Measurements from ENCODE around the gene LMLN. TPM values are rescaled to one million over a fixed set of nuclear protein-coding genes. Genes with fewer than 3 reads are reported as not detected.
"Not testable (repeated sequence)": the region's sequence is repeated elsewhere in the genome, so short reads cannot be mapped to it uniquely, and the experiment has no call there.

Gene LMLN
- total and polyA plus RNA-seq, 9 donors, result 2.3 to 4.0 (median 3.0) TPM

DNA sequence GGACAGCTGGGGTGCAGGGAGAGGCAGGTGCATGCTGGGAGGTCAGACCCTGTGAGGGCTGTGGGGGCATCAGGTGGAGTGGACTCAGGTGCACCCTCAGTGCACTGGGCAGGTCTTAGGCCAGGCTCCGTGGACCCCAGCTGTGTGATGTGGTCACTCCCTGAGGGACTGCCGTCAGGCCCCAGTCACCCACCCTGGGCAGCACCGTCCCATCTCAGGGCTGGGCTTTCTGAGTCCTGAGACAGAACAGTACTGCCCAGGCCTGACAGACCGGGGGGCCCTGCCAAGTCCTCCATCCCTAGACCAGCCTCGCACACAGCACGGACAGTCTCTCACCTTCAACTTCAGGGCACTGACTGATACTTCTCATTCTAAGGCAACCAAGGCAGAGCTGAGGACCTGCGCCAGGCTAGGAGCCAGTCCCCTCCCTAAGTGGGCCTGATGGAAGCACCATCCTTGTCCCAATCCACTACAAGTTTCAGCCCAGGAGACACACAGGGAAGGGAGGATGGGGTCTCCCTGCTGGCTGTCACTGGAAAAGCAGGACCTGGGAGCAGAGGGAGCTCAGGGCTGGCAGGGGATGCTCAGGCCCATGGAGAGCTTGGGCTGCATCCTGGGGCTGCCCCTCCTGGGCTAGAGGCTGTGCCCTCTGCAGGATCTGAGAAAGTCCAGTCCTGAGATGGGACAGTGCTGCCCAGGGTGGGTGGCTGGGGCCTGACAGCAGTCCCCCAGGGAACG is 86.3 kb downstream of the LMLN start:
- Histone ChIP-seq H3K27me3 (ENCODE audit: control insufficient read depth, insufficient read depth, low read length) (no peaks in the 10 kb centered on the region), H3K36me3 (ENCODE audit: control insufficient read depth, insufficient read depth, low read length) (no peaks in the 10 kb centered on the region), H3K9me3 (replicated peaks; ENCODE audit: control insufficient read depth, low read depth, low read length) (no peaks in the 10 kb centered on the region), H3K27ac (ENCODE audit: low read length) (no peak overlapping the region), H3K4me3 (ENCODE audit: low read length) (no peak overlapping the region), H3K4me1 (ENCODE audit: control insufficient read depth, insufficient read depth, low read length) (no peaks in the 10 kb centered on the region)
- 89% methylated on average over 7 of the region's 8 CpGs for WGBS (ENCODE audit: insufficient coverage)
- no peak for DNase-seq

DNA sequence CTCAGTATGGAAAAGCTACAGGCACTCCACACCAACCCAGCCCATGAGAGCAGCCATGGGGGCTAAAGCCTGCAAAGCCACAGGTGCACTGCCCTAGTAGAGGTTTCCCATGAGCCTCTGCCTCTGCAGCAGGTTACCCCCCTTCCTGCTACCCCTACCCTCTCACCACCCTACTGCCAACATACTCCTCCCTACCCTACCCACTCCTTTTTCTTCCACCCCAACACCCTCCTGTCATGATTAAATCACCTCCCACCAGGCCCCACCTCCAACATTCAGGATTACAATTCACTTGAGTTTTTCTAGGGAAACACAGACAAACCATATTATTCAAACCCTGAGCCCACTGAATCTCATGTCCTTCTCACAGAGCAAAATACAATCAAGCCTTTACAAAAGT is 88.4 kb downstream of the LMLN start:
- Histone ChIP-seq H3K9me3 (replicated peaks; ENCODE audit: control insufficient read depth, low read depth, low read length) (no peaks in the 10 kb centered on the region), H3K4me1 (ENCODE audit: control insufficient read depth, insufficient read depth, low read length) (no peaks in the 10 kb centered on the region), H3K27me3 (ENCODE audit: control insufficient read depth, insufficient read depth, low read length) (no peaks in the 10 kb centered on the region), H3K36me3 (ENCODE audit: control insufficient read depth, insufficient read depth, low read length) (no peaks in the 10 kb centered on the region), H3K27ac (ENCODE audit: low read length) (no peak overlapping the region), H3K4me3 (ENCODE audit: low read length) (no peak overlapping the region)
- no peak for DNase-seq

DNA sequence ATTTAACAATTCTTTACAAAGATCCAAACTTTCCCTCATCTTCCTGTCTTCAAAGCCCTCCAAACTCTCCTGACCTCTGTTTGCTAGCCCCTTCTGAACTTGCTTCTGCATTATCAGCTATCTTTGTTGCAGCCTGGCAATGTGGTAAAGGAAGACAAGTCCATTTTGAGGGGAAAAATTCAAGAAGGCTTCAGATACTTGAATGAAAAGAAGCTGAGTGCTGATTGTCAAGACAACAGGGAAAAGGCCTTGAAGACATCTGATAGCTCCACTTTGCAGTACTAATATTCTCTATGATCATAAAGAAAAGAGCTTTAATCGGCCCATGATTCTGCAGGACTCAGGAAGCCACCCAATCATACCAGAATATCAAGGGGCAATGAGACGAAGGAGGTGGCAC is 91.8 kb downstream of the LMLN start:
- no peaks in the 10 kb centered on the region for H3K9me3 ChIP-seq (replicated peaks; ENCODE audit: control insufficient read depth, low read depth, low read length)
- H3K4me3 ChIP-seq (ENCODE audit: low read length), result no peak overlapping the region
- H3K36me3 ChIP-seq (ENCODE audit: control insufficient read depth, insufficient read depth, low read length), result no peaks in the 10 kb centered on the region

DNA sequence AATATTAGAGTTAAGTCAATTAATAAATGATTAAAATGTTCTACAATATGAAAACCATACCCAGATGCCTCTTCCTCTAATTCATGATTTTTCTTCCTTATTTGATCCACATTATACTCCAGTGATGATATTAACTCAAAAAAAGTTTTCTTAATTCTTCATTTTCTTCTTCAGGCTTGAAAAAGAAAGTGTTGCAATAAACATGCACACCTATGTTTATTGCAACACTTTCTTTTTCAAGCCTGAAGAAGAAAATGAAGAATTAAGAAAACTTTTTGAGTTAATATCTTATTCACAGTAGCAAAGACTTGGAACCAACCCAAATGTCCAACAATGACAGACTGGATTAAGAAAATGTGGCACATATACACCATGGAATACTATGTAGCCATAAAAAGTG is 93.4 kb downstream of the LMLN start:
- not testable (repeated sequence) for H3K36me3 ChIP-seq (ENCODE audit: control insufficient read depth, insufficient read depth, low read length); H3K27me3 ChIP-seq (ENCODE audit: control insufficient read depth, insufficient read depth, low read length); H3K27ac ChIP-seq (ENCODE audit: low read length); H3K4me1 ChIP-seq (ENCODE audit: control insufficient read depth, insufficient read depth, low read length); DNase-seq; H3K4me3 ChIP-seq (ENCODE audit: low read length); H3K9me3 ChIP-seq (replicated peaks; ENCODE audit: control insufficient read depth, low read depth, low read length)

More for the DNA sequence above, 91.8 kb downstream of the LMLN start:
- no peaks in the 10 kb centered on the region for H3K27me3 ChIP-seq (ENCODE audit: control insufficient read depth, insufficient read depth, low read length)
- WGBS (ENCODE audit: insufficient coverage), result no CpG with 5 or more reads among the region's 2 CpGs
- H3K4me1 ChIP-seq (ENCODE audit: control insufficient read depth, insufficient read depth, low read length), result no peaks in the 10 kb centered on the region
- DNase-seq, result no peak
- H3K27ac ChIP-seq (ENCODE audit: low read length), result no peak overlapping the region

DNA sequence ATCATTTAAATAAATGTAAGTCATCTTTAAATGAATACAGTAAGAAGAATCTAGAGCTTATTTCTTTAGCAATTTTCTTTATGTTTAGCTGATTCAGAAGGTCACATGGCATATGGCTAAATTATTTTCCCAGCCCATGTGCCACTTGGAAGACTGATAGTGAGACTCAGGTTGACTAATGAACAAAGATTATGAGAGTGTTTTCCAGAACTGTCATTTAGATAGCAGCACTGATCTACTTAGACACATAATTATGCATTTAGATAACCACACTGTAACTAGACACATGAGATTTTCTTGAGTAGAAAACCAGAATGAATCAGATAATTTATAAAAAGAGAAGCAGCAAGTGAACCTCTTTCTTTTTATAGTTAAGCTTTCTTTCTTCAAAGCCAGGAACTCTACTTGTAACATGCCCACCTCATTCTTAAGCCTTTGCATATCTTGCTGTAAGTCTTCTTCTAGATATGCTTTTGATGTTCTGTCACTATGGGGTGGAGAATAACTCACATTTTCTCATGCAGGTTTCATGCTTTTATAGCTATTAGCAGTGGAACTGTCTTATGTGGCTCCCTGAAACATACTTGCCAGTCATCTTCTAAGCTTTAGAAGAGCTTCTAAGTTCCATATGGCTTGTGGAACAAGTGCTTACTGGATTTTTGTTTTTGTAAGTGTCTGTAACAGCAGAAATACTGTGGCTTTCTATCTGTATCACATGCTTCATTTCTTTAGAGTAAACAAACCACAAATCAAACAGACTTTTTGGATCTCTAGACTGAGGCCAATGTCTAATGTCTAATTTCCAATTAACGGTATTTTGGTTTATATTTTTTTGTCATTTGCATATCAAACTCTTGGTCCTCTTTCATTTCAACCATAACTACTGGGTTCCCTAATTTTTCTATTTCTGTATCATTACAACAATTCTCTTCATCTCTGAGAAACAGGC is 101.4 kb downstream of the LMLN start:
- DNase-seq, result no peak
- H3K36me3 ChIP-seq (ENCODE audit: control insufficient read depth, insufficient read depth, low read length), result no peaks in the 10 kb centered on the region
- H3K4me1 ChIP-seq (ENCODE audit: control insufficient read depth, insufficient read depth, low read length), result no peaks in the 10 kb centered on the region
- H3K27ac ChIP-seq (ENCODE audit: low read length), result no peak overlapping the region
- no CpG with 5 or more reads among the region's 1 CpG for WGBS (ENCODE audit: insufficient coverage)
- no peak overlapping the region for H3K4me3 ChIP-seq (ENCODE audit: low read length)
- no peaks in the 10 kb centered on the region for H3K9me3 ChIP-seq (replicated peaks; ENCODE audit: control insufficient read depth, low read depth, low read length)
- no peaks in the 10 kb centered on the region for H3K27me3 ChIP-seq (ENCODE audit: control insufficient read depth, insufficient read depth, low read length)

DNA sequence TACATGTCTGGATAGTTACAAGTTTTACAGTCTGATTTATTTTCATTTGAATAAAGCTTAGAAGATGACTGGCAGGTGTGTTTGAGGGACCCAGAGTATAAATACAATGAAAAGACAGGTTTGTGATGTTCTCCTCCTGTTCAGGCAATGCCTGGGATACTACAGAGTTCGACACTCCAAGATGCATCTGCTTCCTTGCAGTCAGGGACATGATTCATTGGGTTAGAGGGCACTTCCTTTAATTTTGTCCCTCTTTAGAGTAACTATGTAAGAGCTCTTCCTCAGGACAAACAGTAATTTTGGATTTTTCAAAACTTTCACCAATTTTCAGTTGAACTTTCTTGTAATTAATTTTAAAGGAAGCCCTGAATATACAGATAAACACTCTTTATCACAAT is 102.0 kb downstream of the LMLN start:
- DNase-seq, result no peak
- H3K27me3 ChIP-seq (ENCODE audit: control insufficient read depth, insufficient read depth, low read length), result no peaks in the 10 kb centered on the region
- H3K27ac ChIP-seq (ENCODE audit: low read length), result no peak overlapping the region
- no peak overlapping the region for H3K4me3 ChIP-seq (ENCODE audit: low read length)
- no peaks in the 10 kb centered on the region for H3K4me1 ChIP-seq (ENCODE audit: control insufficient read depth, insufficient read depth, low read length)
- H3K9me3 ChIP-seq (replicated peaks; ENCODE audit: control insufficient read depth, low read depth, low read length), result no peaks in the 10 kb centered on the region
- WGBS (ENCODE audit: insufficient coverage), result no CpG with 5 or more reads among the region's 1 CpG
- no peaks in the 10 kb centered on the region for H3K36me3 ChIP-seq (ENCODE audit: control insufficient read depth, insufficient read depth, low read length)

DNA sequence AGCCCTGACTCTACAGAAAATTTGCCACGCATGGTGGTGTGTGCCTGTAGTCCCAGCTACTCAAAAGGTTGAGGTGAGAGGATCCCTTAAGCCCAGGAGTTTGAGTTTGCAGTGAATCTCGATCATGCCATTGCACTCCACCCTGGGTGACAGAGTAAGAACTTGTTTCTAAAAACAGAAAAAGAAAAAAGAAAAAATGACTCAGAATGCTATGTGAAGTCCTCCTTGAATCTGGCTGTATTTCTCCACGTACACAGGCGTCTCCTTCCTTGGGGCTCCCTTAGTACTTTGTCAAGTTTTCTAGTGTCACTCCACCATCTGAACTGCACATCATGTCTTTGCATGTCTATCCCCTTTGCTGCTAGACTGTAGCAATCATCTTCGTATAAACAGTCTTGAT is 104.4 kb downstream of the LMLN start:
- no peaks in the 10 kb centered on the region for H3K9me3 ChIP-seq (replicated peaks; ENCODE audit: control insufficient read depth, low read depth, low read length)
- WGBS (ENCODE audit: insufficient coverage), result 93% methylated on average over 4 of the region's 5 CpGs
- no peaks in the 10 kb centered on the region for H3K27me3 ChIP-seq (ENCODE audit: control insufficient read depth, insufficient read depth, low read length)
- no peak overlapping the region for H3K27ac ChIP-seq (ENCODE audit: low read length)
- H3K4me1 ChIP-seq (ENCODE audit: control insufficient read depth, insufficient read depth, low read length), result no peaks in the 10 kb centered on the region
- no peak for DNase-seq
- H3K4me3 ChIP-seq (ENCODE audit: low read length), result no peak overlapping the region
- H3K36me3 ChIP-seq (ENCODE audit: control insufficient read depth, insufficient read depth, low read length), result no peaks in the 10 kb centered on the region

DNA sequence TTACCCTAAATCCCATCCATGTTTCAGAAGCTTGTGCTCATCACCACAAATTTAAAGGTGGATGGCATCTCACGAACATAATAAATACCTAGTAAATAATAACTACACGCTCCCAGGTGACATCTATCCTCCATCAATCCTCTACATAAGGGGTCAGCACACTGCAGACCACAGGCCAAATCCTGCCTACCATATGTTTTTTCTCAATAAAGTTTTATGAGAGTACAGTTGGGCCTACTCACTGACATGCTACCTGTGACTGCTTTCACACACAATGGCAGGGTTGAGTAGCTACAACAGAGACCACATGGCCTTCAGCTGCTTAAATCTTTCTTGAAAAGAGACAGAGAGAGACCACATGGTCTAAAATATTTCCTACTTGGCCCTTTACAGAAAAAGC is 105.9 kb downstream of the LMLN start:
- 83% methylated on average over 1 of the region's 2 CpGs for WGBS (ENCODE audit: insufficient coverage)
- H3K27me3 ChIP-seq (ENCODE audit: control insufficient read depth, insufficient read depth, low read length), result no peaks in the 10 kb centered on the region
- H3K9me3 ChIP-seq (replicated peaks; ENCODE audit: control insufficient read depth, low read depth, low read length), result no peaks in the 10 kb centered on the region
- no peak for DNase-seq
- H3K4me1 ChIP-seq (ENCODE audit: control insufficient read depth, insufficient read depth, low read length), result no peaks in the 10 kb centered on the region
- H3K27ac ChIP-seq (ENCODE audit: low read length), result no peak overlapping the region
- H3K36me3 ChIP-seq (ENCODE audit: control insufficient read depth, insufficient read depth, low read length), result no peaks in the 10 kb centered on the region
- H3K4me3 ChIP-seq (ENCODE audit: low read length), result no peak overlapping the region

DNA sequence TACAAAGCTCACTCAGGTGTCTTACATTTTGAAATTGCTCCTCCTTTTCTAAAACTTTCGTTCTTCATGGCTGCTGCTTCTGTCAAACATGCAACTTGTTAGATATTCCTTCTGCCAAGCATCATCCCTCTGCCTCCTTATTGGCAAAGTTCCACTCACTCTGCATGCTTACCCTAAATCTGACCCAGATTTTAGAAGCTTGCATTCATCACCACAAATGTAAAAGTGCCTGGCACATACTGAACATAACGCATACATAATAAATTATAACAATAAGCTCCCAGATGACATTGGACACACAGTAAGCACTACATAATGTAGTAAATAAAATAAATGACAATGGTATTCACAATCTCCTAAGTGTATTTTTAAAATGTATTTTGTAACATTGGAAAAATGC is 107.4 kb downstream of the LMLN start:
- H3K27ac ChIP-seq (ENCODE audit: low read length), result no peak overlapping the region
- H3K36me3 ChIP-seq (ENCODE audit: control insufficient read depth, insufficient read depth, low read length), result no peaks in the 10 kb centered on the region
- no peaks in the 10 kb centered on the region for H3K9me3 ChIP-seq (replicated peaks; ENCODE audit: control insufficient read depth, low read depth, low read length)
- no peaks in the 10 kb centered on the region for H3K4me1 ChIP-seq (ENCODE audit: control insufficient read depth, insufficient read depth, low read length)
- no peak for DNase-seq
- peaks cover 3% of the 10 kb centered on the region for H3K27me3 ChIP-seq (ENCODE audit: control insufficient read depth, insufficient read depth, low read length)
- 59% methylated on average over 1 of the region's 2 CpGs for whole genome bisulfite sequencing (ENCODE audit: insufficient coverage)
- no peak overlapping the region for H3K4me3 ChIP-seq (ENCODE audit: low read length)

DNA sequence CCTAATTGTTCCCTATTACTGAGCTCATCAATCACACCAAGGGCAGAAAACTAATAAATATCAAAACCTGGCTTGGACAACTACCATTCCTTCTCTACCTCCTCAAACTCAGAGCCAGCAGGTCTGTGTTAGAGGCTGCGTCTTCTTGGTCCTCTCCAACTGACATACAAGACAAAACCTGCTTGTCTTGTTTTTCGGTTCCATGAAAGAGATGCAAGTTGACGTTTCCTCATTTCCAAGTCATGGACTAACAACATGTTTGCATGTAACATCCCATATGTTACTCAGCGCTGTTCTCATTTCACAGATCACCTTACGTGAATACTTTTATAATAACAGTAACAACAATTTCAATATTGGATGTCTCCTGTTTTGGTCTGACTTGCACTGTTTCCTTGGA is 110.9 kb downstream of the LMLN start:
- peaks cover 8% of the 10 kb centered on the region for H3K27me3 ChIP-seq (ENCODE audit: control insufficient read depth, insufficient read depth, low read length)
- H3K36me3 ChIP-seq (ENCODE audit: control insufficient read depth, insufficient read depth, low read length), result no peaks in the 10 kb centered on the region
- no peak for DNase-seq
- no peaks in the 10 kb centered on the region for H3K9me3 ChIP-seq (replicated peaks; ENCODE audit: control insufficient read depth, low read depth, low read length)
- H3K27ac ChIP-seq (ENCODE audit: low read length), result no peak overlapping the region
- no peak overlapping the region for H3K4me3 ChIP-seq (ENCODE audit: low read length)
- H3K4me1 ChIP-seq (ENCODE audit: control insufficient read depth, insufficient read depth, low read length), result no peaks in the 10 kb centered on the region
- 94% methylated on average over 2 of the region's 5 CpGs for WGBS (ENCODE audit: insufficient coverage)
